Measurements from ENCODE around the gene MAP7D2.

Gene MAP7D2

DNA sequence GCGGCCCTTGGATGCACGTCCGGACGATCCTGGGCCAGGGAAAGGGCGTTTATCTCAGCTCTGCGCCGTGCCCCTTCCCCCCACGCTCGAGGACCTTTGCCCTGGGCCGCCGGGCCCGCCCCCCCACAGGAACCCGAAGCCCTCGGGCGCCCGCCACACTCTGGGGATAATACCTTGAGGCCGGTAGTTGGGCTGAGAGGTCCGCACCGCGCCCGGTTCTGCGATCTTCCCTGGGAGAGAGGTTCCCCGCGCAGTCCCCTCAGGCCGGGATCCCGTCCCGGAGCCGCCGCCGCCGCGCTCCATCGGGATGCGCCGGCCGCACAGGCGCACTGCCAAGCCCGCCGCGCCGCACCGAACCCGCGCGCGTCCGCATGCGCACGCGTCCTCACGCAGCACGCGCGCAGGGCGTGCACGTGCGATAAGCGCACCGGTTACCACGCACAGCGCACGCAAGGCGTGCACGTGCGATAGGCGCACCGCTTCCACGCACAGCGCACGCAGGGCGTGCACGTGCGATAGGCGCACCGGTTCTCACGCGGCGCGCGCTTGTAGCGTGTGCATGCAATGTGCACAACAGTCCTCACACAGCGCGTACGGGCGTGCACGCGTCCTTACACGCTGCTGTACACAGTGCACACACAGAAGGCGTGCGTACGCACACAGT lies at the start of gene MAP7D2:
MAP7D2 (minus strand) TSS at position 331 of the 664 bp plus-strand sequence; CDS start at position 303, 28 bp downstream.
- Histone ChIP-seq H3K9me3 (ENCODE audit: control insufficient read depth, insufficient read depth, low read depth, low read length) (no peaks in the 10 kb centered on the region), H3K27ac (ENCODE audit: extremely low read depth, low read depth, low read length) (no peak within 1 kb of the TSS), H3K36me3 (ENCODE audit: control insufficient read depth in 2 of 2, insufficient read depth in 1 of 2, low read length in 2 of 2) (no peaks in the 10 kb centered on the region), H3K4me3 (ENCODE audit: low read depth, low read length) (peak within 1 kb of the TSS; percentile 35), H3K4me1 (ENCODE audit: control insufficient read depth, insufficient read depth, low read length) (peaks cover 3% of the 10 kb centered on the region; the same call in 1 of the 2 replicates)
- CTCF ChIA-PET, result no interaction called here
- POLR2A ChIA-PET, result no interaction called here
- TF ChIP-seq, protein P1, sequence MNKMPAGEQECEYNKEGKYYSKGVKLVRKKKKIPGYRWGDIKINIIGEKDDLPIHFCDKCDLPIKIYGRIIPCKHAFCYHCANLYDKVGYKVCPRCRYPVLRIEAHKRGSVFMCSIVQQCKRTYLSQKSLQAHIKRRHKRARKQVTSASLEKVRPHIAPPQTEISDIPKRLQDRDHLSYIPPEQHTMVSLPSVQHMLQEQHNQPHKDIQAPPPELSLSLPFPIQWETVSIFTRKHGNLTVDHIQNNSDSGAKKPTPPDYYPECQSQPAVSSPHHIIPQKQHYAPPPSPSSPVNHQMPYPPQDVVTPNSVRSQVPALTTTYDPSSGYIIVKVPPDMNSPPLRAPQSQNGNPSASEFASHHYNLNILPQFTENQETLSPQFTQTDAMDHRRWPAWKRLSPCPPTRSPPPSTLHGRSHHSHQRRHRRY (tag by site-specific recombination; IDR thresholded peaks at IDR 0.05), result no peak
- TF ChIP-seq ZXDB (tag by site-specific recombination; IDR thresholded peaks at IDR 0.05), result no peak
- TF ChIP-seq ZNF302 (tag by site-specific recombination; IDR thresholded peaks at IDR 0.05; ENCODE audit: low read depth), result no peak
- no peak for TF ChIP-seq ZBTB8A (tag by site-specific recombination; IDR thresholded peaks at IDR 0.05)
- no peak for TF ChIP-seq PRDM1 (tag by site-specific recombination; IDR thresholded peaks at IDR 0.05)
- no peak for TF ChIP-seq PATZ1 (tag by site-specific recombination; IDR thresholded peaks at IDR 0.05)
- no peak for TF ChIP-seq ZNF26 (tag by site-specific recombination; IDR thresholded peaks at IDR 0.05)
- no peak for TF ChIP-seq ZFP69B (tag by site-specific recombination; IDR thresholded peaks at IDR 0.05)
- TF ChIP-seq ZNF701 (tag by site-specific recombination; IDR thresholded peaks at IDR 0.05), result no peak
- TF ChIP-seq ZNF138 (tag by site-specific recombination; IDR thresholded peaks at IDR 0.05; ENCODE audit: borderline replicate concordance), result no peak
- no peak for TF ChIP-seq ZNF184 (tag by site-specific recombination; IDR thresholded peaks at IDR 0.05)
- TF ChIP-seq, protein P2, sequence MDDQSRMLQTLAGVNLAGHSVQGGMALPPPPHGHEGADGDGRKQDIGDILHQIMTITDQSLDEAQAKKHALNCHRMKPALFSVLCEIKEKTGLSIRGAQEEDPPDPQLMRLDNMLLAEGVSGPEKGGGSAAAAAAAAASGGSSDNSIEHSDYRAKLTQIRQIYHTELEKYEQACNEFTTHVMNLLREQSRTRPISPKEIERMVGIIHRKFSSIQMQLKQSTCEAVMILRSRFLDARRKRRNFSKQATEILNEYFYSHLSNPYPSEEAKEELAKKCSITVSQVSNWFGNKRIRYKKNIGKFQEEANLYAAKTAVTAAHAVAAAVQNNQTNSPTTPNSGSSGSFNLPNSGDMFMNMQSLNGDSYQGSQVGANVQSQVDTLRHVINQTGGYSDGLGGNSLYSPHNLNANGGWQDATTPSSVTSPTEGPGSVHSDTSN (CRISPR knock-in tag; IDR thresholded peaks at IDR 0.05), result peak; percentile 69; the same call in 1 of the 2 replicates
- no peak for TF ChIP-seq ZNF211 (tag by site-specific recombination; IDR thresholded peaks at IDR 0.05; ENCODE audit: low read depth)
- TF ChIP-seq ZSCAN4 (tag by site-specific recombination; IDR thresholded peaks at IDR 0.05), result no peak
- no peak for TF ChIP-seq ZNF10 (tag by site-specific recombination; IDR thresholded peaks at IDR 0.05)
- TF ChIP-seq, protein P3, sequence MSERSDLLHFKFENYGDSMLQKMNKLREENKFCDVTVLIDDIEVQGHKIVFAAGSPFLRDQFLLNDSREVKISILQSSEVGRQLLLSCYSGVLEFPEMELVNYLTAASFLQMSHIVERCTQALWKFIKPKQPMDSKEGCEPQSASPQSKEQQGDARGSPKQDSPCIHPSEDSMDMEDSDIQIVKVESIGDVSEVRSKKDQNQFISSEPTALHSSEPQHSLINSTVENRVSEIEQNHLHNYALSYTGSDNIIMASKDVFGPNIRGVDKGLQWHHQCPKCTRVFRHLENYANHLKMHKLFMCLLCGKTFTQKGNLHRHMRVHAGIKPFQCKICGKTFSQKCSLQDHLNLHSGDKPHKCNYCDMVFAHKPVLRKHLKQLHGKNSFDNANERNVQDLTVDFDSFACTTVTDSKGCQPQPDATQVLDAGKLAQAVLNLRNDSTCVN (tag by site-specific recombination; optimal IDR thresholded peaks at IDR 0.05), result peak; percentile 56
- no peak for TF ChIP-seq ZNF23 (tag by site-specific recombination; IDR thresholded peaks at IDR 0.05; ENCODE audit: borderline replicate concordance)
- TF ChIP-seq ZNF174 (tag by site-specific recombination; IDR thresholded peaks at IDR 0.05), result no peak
- TF ChIP-seq ZNF660 (tag by site-specific recombination; IDR thresholded peaks at IDR 0.05), result no peak
- TF ChIP-seq ZNF621 (tag by site-specific recombination; IDR thresholded peaks at IDR 0.05), result no peak
- no peak for TF ChIP-seq ZNF510 (tag by site-specific recombination; IDR thresholded peaks at IDR 0.05; ENCODE audit: insufficient replicate concordance)
- TF ChIP-seq ZFP3 (tag by site-specific recombination; IDR thresholded peaks at IDR 0.05; ENCODE audit: low read depth), result no peak
- no peak for TF ChIP-seq ZNF416 (tag by site-specific recombination; IDR thresholded peaks at IDR 0.05)
- TF ChIP-seq, protein P4, sequence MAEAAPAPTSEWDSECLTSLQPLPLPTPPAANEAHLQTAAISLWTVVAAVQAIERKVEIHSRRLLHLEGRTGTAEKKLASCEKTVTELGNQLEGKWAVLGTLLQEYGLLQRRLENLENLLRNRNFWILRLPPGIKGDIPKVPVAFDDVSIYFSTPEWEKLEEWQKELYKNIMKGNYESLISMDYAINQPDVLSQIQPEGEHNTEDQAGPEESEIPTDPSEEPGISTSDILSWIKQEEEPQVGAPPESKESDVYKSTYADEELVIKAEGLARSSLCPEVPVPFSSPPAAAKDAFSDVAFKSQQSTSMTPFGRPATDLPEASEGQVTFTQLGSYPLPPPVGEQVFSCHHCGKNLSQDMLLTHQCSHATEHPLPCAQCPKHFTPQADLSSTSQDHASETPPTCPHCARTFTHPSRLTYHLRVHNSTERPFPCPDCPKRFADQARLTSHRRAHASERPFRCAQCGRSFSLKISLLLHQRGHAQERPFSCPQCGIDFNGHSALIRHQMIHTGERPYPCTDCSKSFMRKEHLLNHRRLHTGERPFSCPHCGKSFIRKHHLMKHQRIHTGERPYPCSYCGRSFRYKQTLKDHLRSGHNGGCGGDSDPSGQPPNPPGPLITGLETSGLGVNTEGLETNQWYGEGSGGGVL (tag by site-specific recombination; IDR thresholded peaks at IDR 0.05), result 0 out of 2 replicates have a peak, but pooled peaks have one; percentile 22
